Measurements from ENCODE around the gene ATP6V0D1.

Gene ATP6V0D1

DNA sequence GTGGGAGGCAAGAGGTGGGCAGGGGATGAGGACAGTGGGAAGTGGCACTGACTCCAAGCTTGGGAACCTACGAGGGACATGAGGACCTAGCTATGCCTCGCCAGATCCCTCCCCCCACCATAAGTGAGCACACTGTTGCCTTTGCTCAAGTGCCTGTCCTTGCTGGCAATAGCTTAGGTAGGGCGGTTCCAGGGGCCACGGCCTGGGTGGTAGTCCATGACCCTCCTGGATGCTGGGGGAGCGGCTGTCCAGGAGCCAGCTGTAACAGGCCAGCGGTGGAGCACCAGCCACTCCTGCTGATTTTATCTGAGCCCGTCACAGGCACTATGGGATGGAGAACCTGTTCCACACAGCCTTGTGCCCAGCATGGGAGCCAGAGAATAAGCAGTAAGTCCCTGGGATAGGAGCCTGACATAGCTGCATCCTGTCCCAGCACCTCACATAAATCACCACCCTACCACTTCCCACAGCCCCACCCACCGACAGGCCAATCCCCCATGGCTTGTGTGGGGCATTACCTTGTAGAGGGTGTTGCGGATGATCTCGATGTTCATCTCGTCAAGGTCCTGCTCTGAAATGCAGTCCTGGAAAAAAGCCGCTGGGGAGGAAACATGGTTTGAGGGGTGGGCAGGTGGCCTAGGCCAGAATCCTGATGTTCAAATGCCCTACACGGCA is 38.2 kb downstream of the ATP6V0D1 start:
- FAIRE-seq = no peak

GRCh38 chr16:67441907-67442306 is 39.0 kb downstream of the ATP6V0D1 start:
- FAIRE-seq = no peak

DNA sequence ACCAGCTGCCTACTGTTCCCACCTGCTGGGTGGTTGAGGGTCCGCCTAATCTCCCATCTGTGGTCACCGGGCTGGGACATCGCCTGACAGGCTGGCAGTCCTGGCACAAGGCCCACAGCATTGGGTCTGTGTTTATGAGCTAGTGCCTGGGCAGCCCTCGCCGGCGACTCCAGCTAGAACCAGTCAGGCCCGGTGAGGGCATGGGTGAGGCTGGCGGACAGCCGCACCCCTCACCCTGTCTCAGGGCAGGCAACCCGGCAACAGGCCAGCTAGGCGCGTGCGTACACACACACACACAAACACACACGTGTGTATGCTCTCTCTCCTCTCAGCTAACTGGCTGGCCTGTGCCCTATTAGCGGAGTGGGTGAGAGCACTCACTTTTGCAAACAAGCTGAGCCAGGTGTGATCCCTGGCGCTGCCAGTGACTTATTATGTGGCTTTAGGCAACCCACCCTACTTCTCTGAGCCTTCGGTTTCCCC is 39.6 kb downstream of the ATP6V0D1 start:
- no peak for FAIRE-seq

GRCh38 chr16:67438824-67439393 is 42.0 kb downstream of the ATP6V0D1 start:
- no peak for FAIRE-seq

DNA sequence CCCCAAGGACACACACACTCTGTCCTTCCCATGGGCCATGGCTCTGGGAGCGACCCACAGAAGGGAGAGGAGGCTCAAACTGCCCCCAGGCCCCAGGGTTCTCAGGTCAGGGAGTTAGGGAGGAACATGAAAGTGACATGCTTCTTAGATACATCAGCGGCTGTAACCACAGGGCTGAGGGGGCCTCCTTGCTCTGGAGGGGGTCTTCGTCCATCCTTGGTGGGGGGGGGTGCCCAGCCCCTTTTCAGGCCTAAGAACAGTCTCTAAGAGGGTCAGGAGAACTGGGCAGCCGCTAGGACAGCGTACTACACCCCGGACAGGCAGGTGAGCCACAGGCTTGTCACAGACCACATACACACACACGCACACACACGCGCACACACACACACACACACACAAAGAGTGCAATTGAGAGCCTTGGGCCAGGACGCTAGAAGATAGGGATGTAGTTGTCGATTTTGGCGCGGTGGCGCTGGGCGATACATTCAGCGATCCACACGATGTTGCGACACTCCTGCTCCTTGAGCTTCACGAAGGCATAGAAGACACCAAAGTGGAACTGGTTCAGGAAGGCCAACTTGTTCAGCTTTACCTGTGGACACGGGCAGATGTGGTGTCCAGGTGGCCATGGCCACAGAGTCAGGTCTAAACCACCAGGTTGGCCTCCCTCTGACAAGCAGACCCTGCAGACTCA is 42.7 kb downstream of the ATP6V0D1 start:
- no peak for FAIRE-seq

DNA sequence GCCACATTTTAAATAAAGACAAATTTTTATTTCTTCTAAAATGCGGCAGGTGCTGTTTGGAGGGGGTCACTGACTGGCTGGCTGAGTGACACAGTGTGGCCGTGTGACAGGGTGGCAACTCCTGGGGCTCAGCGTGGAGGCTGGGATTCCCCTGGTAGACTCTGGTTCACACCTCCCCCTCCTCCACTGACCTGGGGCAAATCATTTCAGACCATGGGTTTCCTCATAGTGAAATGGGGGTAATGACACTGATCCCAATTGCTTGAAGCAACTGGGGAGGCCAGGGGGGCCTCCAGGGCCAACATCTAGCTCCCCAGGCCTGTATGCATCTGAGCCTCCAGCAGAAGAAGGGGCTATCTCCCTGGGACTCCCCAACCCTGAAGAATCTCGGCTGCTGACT is 43.4 kb downstream of the ATP6V0D1 start:
- FAIRE-seq = no peak

DNA sequence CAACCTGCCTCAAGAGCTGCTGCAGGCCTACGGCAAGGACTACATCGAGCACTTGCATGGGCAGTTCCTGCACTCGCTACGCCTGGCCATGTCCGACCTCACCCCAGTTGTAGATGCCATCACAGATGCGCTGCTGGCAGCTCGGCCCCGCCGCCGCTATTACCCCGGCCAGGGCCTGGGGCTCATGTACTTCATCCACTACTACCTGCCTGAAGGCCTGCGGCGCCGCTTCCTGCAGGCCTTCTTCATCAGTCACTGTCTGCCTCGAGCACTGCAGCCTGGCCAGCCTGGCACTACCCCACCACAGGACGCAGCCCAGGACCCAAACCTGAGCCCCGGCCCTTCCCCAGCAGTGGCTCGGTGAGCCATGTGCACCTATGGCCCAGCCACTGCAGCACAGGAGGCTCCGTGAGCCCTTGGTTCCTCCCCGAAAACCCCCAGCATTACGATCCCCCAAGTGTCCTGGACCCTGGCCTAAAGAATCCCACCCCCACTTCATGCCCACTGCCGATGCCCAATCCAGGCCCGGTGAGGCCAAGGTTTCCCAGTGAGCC is 44.2 kb downstream of the ATP6V0D1 start:
- FAIRE-seq = no peak

DNA sequence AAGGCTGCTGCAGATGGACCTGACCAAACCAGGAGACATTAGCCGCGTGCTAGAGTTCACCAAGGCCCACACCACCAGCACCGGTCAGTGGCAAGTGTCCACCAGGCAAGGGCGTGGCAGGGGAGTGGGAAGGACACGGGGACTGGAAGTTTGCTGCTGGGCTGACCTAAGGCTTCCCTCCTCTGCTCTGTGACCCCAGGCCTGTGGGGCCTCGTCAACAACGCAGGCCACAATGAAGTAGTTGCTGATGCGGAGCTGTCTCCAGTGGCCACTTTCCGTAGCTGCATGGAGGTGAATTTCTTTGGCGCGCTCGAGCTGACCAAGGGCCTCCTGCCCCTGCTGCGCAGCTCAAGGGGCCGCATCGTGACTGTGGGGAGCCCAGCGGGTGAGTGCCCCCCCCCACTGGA is 45.2 kb downstream of the ATP6V0D1 start:
- no peak for FAIRE-seq

GRCh38 chr16:67433131-67433719 is 47.7 kb downstream of the ATP6V0D1 start:
- FAIRE-seq = no peak

- FAIRE-seq = no peak
These were observed 48.5 kb downstream of the ATP6V0D1 start for GRCh38 chr16:67432506-67432890.

- no peak for FAIRE-seq
These were observed 49.0 kb downstream of the ATP6V0D1 start for GRCh38 chr16:67431775-67432505.

DNA sequence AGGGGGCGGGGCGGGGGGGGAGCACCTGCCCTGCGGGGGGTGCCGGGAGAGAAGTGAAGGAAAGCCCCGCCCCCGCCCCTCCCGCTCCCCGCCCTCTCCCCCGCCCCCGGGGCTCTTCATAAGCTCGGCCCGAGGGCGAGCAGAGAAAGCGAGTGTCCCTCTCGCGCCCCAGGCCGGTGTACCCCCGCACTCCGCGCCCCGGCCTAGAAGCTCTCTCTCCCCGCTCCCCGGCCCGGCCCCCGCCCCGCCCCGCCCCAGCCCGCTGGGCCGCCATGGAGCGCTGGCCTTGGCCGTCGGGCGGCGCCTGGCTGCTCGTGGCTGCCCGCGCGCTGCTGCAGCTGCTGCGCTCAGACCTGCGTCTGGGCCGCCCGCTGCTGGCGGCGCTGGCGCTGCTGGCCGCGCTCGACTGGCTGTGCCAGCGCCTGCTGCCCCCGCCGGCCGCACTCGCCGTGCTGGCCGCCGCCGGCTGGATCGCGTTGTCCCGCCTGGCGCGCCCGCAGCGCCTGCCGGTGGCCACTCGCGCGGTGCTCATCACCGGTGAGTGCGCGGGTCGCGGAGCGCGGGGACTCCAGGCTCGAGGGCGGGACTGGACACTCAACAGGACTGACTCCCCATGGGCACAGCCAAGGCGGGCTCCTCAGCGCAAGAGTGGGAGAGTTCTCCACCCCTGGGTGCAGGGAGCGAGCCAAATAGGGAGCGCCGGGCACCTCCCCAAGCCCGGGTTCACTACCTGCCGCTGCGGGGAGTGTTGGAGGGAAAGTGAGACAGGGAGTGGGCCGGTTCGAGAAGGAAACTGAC is 49.8 kb downstream of the ATP6V0D1 start, which contains the start of gene HSD11B2:
Gene HSD11B2, plus strand, starts transcription at position 145 of the 798 bp plus-strand sequence. Its CDS starts 128 bp downstream, at position 273.
- FAIRE-seq = no peak

DNA sequence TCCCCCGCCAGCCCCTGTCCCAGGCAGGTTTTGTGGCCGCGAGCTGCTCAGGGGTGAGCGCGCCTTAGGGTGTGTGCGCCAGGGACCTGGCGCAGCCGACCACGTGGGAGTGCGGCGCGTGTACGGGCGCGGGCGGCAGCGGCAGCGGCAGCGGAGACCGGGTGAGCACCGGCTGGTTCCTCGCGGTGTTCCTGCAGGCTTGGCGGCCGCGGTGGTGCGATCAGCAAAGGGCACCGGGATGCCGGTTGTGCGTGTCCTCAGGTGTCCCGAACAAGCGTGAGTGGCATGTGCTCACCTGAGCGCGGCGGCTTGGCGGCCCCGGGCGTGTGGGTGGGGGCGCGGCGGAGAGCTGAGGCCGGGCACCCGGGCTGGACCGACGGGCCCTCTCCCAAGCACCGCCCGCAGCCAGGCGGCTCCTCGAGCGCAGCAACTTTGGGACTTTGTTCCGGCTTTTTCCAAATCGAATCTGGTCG is 50.4 kb downstream of the ATP6V0D1 start:
- no peak for FAIRE-seq

DNA sequence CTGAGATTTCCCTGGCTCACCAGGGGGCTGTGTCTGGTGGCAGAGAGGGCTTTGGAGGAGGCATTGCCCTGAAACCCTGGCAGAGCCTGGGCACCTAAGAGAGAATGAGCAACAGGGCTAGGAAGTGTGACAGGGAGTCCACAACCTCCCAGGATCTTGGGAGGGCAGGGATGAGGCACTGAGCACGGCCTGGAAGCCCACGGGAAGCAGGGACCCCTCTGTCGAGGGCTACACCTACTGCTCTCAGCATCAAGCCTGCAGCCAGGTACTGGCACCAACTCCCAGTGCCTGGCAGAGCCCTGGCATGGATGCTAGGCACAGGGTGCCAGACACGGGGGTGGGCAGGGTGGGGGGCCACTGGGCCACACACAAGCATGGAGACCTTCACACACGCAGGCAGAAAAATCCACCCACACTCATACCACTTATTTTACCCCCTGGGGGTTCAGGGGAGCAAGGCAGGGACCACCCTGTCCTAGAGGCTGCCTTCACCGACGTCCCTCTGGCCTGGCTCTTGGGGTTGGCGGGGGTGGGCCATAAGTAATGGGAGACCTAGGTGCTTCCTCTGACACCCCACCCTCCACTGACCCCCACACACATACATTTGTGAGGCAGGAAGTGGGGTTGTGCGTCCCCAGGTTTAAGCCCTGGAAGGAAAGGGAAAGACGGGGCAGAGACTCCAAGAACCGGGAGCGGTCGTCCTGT is 51.0 kb downstream of the ATP6V0D1 start:
- no peak for FAIRE-seq

DNA sequence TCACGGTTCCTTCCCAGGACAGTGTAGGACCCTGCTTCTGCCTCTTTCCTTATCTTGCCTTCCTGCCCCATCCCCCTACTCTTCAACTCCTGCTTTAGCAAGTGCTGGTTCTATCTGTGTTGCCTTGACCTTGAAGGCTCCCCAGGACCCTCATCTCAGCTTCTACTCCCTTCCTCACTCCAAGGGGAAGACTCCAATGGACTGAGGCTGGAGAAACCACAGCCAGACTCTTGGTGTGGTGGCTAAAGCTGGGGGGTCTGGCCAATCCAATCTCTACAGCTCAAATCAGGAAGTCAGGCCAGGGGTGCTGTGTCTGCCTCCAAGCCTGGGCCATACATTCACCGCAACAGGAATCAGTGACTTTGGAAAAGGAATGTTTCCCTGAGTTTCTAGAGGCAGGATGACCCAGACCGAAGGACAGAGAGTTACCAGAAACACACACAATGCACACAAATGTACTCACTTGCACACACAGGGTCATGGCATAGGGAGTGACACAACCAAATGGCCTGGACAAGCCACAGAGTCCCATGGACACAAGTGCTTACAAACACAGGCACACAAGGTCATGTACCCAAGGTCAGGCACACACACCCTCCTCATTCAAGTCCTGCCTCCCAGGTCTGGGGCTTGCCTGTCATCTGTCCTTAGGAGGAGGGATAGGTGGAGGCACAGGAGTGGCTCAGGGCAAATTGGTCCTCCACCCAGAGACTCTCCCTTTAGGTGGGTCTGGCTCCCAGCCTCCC is 51.7 kb downstream of the ATP6V0D1 start:
- no peak for FAIRE-seq

DNA sequence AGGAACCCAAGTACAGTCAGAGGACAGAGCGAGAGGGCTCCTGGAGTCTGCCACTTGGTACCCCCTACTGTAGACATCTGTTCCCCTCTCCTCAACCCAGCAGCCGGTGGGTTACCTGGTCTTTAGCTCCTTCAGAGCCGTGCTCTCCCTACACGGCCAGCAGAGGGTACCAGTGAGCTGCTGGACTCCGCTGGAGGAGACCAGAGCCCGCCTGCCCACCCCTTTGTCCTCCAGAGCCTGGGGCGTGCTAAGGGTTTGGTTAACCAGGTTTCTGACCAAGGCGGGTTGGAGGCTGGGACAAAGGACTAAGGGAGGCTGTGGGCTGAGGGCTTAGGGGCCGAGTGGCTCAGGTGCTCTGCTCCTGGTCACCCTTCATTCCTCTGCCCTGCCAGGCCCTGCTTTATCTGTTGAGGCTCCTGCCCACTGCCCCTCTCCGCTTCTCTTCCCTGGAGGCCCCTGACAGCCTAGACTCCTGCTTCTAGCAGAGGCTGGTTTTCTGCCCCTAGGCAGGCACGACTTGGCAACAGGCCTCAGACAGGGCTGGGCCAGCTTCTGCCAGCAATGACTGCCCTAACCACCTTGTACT is 52.7 kb downstream of the ATP6V0D1 start:
- no peak for FAIRE-seq

DNA sequence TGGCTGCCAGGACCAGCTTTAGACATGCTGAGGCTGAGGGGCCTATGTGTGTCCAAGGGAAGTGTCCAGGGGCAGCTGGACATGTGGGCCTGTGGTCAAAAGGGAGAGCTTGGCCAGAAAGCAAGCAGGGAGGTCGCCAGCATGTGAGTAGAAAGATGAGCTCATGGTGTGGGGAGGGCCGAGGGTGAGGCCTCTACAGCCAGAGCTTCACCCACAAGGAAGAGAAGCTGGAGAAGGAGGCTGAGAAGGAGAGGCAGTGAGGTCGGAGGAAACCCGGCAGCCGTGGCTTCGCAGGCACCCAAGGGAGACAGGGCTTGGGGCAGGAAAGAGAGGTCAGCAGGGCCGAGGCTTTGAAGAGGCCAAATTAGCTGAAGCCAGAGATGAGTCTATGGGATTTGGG is 54.0 kb downstream of the ATP6V0D1 start:
- FAIRE-seq = no peak

GRCh38 chr16:67426022-67426421 is 54.9 kb downstream of the ATP6V0D1 start:
- FAIRE-seq = no peak

DNA sequence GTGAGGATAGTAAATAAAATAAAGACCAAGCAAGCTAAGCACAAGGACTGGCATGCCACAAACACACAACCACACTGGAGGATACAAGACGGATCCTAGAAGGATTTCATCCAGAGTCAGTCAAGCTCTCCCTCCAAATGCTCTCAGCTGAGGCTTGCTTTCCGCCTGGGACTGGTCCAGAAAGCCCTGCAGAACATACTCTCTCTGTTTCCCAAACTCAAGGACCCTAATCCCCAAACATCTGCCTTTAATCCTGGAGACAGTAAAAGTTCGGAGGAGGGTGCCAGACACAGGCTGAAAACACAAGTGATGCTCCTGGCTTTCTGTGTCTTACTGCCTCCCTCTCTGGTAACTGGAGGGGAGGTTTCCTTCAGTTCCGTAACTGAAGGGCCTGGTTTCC is 55.4 kb downstream of the ATP6V0D1 start:
- no peak for FAIRE-seq

GRCh38 chr16:67425061-67425460 is 55.9 kb downstream of the ATP6V0D1 start:
- no peak for FAIRE-seq
